Measurements from ENCODE around the gene USE1.

- TF ChIP-seq CTCF (IDR thresholded peaks at IDR 0.05) (no peak), EP300 (IDR thresholded peaks at IDR 0.05) (no peak)
Measured at GRCh38 chr19:17178291-17178690, 36.9 kb upstream of the USE1 start.
